GM19397 (cell line): ENCODE data around the gene ERCC4.

ENCODE experiments used
- ATAC-seq: cut with Tn5 transposase; IDR thresholded peaks from one replicate; pipeline ENCODE4 v1.9.1; 2021; ENCODE audit warnings: mild to moderate bottlenecking, moderate library complexity; ENCODE audit not compliant: unreplicated experiment

ERCC4 gene

GRCh38 chr16:13909872-13910303, 10.1 kb upstream of the ERCC4 start:
- no peak for ATAC-seq

- ATAC-seq: no peak
Observed at GRCh38 chr16:13911306-13911705, 8.6 kb upstream of the ERCC4 start.

- ATAC-seq: no peak
Observed at GRCh38 chr16:13911871-13912270, 8.1 kb upstream of the ERCC4 start.

- ATAC-seq: no peak
Observed at GRCh38 chr16:13912891-13913290, 7.1 kb upstream of the ERCC4 start.

- ATAC-seq: no peak
Observed at GRCh38 chr16:13913374-13914292, 6.3 kb upstream of the ERCC4 start.

- ATAC-seq: no peak
Observed at GRCh38 chr16:13915033-13915635, 4.8 kb upstream of the ERCC4 start.

GRCh38 chr16:13919330-13919682, 648 bp upstream of the ERCC4 start:
- no peak for ATAC-seq

GRCh38 chr16:13920510-13920818, 510 bp downstream of the ERCC4 start:
- ATAC-seq: no peak

GRCh38 chr16:13921328-13921727, 1.4 kb downstream of the ERCC4 start:
- ATAC-seq: no peak

GRCh38 chr16:13923703-13924298, 3.8 kb downstream of the ERCC4 start:
- no peak for ATAC-seq

- no peak for ATAC-seq
Observed at GRCh38 chr16:13926464-13926863, 6.5 kb downstream of the ERCC4 start.

GRCh38 chr16:13926891-13927290, 6.9 kb downstream of the ERCC4 start:
- no peak for ATAC-seq

GRCh38 chr16:13928646-13929045, 8.7 kb downstream of the ERCC4 start:
- no peak for ATAC-seq

- ATAC-seq: no peak
Observed at GRCh38 chr16:13931845-13932244, 11.9 kb downstream of the ERCC4 start.

- ATAC-seq: no peak
Observed at GRCh38 chr16:13935408-13935807, 15.5 kb downstream of the ERCC4 start.

GRCh38 chr16:13936155-13936554, 16.2 kb downstream of the ERCC4 start:
- ATAC-seq: no peak

GRCh38 chr16:13936596-13937081, 16.7 kb downstream of the ERCC4 start:
- ATAC-seq: no peak

- ATAC-seq: no peak
Observed at GRCh38 chr16:13937411-13937810, 17.5 kb downstream of the ERCC4 start.

- no peak for ATAC-seq
Observed at GRCh38 chr16:13938480-13938879, 18.5 kb downstream of the ERCC4 start.

GRCh38 chr16:13939821-13940220, 19.9 kb downstream of the ERCC4 start:
- no peak for ATAC-seq

GRCh38 chr16:13940397-13940933, 20.5 kb downstream of the ERCC4 start:
- ATAC-seq: no peak

- no peak for ATAC-seq
Observed at GRCh38 chr16:13944816-13945215, 24.9 kb downstream of the ERCC4 start.
